Measurements from ENCODE around the gene IQSEC1.

DNA sequence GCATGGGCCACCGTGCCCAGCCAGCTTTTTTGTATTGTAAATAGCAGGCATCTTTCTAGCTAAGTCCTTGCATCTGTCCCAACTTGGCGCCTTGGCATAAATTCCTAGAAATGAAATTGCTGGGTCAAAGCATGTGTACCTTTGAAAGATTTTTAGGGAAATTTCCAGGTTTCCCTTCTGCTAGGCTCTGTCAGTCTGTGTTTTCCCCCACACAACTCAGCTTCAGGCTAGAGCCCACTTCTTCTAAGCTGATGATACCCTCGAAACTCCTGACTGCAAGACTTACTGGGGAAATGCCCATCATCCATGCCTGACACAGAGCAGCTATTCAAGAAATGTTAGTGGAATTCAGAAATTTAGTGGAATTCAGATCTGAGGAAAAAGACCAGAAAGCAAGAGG lies 221.0 kb downstream of the IQSEC1 start:
- TF ChIP-seq, protein P1, sequence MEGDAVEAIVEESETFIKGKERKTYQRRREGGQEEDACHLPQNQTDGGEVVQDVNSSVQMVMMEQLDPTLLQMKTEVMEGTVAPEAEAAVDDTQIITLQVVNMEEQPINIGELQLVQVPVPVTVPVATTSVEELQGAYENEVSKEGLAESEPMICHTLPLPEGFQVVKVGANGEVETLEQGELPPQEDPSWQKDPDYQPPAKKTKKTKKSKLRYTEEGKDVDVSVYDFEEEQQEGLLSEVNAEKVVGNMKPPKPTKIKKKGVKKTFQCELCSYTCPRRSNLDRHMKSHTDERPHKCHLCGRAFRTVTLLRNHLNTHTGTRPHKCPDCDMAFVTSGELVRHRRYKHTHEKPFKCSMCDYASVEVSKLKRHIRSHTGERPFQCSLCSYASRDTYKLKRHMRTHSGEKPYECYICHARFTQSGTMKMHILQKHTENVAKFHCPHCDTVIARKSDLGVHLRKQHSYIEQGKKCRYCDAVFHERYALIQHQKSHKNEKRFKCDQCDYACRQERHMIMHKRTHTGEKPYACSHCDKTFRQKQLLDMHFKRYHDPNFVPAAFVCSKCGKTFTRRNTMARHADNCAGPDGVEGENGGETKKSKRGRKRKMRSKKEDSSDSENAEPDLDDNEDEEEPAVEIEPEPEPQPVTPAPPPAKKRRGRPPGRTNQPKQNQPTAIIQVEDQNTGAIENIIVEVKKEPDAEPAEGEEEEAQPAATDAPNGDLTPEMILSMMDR (IDR thresholded peaks at IDR 0.05; ENCODE audit: extremely low read depth in 1 of 2, insufficient read depth in 1 of 2, low read depth in 1 of 2, low read length in 2 of 2), result no peak
- TF ChIP-seq POLR2A (IDR thresholded peaks at IDR 0.05; ENCODE audit: low read depth, low read length) (no peak), EZH2 (IDR thresholded peaks at IDR 0.05; ENCODE audit: borderline replicate concordance, low read depth, low read length, severe bottlenecking) (no peak), POLR2AphosphoS5 (IDR thresholded peaks at IDR 0.05; ENCODE audit: insufficient read depth, low read depth, low read length) (no peak), GATA2 (IDR thresholded peaks at IDR 0.05; ENCODE audit: insufficient read depth, insufficient read length, low read depth, low read length) (no peak), MYC (IDR thresholded peaks at IDR 0.05; ENCODE audit: low read depth, low read length) (no peak)
